SIG-M5 treated with dmso at 0.1 percent for 504 hours (cell line): ENCODE measurements around the gene FBXW8.
"Not testable (repeated sequence)": the region's sequence is repeated elsewhere in the genome, so short reads cannot be mapped to it uniquely, and the experiment has no call there.

Experiments used
- DNase-seq: peaks from one replicate; lab custom pipeline; 2025; ENCODE audit not compliant: unreplicated experiment; lab: John Stamatoyannopoulos, UW

The FBXW8 gene

GRCh38 chr12:117050060-117050459 is 139.3 kb downstream of the FBXW8 start:
- DNase-seq: no peak

- no peak for DNase-seq
These were observed 140.6 kb downstream of the FBXW8 start for GRCh38 chr12:117051380-117051779.

GRCh38 chr12:117052386-117053049 is 141.8 kb downstream of the FBXW8 start:
- no peak for DNase-seq

DNA sequence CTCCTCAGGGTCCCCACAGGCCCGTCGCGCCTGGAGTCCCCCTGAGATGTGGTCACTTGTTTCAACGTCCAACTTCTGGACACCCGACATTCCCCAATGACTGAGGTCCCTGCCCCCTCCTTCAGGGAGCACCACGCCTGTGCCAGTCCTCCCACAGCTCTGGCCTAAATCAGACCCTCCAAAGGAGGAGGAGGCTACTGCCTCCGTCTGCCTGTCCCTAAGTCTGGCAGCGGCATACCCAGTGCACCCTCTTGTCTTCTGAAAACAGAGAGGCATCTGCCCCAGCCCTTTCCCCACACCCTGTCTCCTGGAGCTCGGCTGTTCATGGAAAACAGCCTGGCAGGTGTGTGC is 142.3 kb downstream of the FBXW8 start:
- DNase-seq: no peak

DNA sequence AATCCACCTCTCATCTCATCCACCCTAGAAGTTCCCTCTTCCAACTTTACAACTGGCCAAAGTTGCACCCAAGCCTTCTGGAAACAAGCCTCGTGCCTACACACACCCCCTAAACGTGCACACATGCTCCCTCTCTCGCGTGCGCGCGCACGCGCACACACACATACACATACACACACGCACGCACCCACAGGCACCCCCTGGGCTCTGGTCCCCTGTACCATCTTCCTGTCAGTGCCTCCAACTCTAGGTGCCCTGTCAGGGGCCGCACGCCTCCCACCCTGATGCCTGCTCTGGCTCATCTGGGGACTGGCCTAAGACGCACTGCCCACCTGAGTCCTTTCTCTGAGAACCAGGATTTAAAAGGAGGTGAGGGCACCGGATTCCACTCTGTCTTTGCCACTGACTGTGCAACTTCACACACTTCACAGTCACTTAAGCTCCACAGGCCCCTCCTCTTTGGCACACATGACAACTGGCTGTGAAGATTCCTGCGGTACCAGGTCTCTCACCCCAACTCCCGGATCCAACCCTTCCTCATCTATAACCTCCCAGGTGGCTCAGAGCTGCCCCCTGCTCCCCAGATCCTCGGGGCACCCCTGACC is 142.9 kb downstream of the FBXW8 start:
- no peak for DNase-seq

GRCh38 chr12:117054279-117054678 is 143.5 kb downstream of the FBXW8 start:
- no peak for DNase-seq

DNA sequence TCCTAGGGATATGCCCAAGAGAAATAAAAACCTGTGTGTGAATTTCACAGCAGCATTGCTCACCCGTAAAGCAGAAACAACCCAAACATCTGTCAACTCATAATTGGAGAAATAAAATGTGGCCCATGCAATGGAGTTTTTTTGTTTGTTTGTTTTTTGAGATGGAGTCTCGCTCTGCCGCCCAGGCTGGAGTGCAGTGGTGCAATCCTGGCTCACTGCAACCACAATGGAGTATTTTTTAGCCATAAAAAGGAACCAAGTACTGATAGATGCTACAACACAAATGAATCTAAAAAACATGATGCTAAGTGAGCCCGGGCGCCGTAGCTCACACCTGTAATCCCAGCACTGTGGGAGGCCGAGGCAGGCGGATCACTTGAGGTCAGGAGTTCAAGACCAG is 146.9 kb downstream of the FBXW8 start:
- DNase-seq: not testable (repeated sequence)

DNA sequence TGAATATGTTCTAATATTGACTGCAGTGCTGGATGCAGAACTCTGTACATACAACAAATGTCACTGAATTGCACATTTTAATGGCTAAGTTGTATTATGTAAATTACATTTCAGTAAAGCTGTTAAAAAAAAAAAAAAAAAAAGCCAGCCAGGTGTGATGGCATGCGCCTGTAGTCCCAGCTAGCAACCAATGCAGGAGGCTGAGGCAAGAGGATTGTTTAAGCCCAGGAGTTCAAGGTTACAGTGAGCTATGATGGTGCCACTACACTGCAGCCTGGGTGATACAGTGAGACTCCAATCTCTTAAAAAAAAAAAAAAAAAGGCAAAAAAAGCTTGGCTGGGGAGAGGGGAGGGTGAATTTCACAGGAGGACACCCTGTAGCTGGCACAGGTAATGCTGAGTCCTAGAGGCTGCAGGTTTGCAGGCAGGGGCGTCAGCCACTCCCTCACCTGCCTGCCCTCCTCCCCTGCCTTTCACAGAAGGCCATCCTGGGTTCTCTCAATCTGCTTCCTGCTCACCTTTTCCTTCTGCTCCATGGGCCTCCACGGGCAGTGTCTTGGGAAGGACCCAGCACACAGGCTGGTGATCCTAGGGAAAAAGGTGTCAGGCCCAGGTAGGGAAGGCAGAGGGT is 147.8 kb downstream of the FBXW8 start:
- no peak for DNase-seq

GRCh38 chr12:117059156-117059555 is 148.4 kb downstream of the FBXW8 start:
- DNase-seq: no peak

DNA sequence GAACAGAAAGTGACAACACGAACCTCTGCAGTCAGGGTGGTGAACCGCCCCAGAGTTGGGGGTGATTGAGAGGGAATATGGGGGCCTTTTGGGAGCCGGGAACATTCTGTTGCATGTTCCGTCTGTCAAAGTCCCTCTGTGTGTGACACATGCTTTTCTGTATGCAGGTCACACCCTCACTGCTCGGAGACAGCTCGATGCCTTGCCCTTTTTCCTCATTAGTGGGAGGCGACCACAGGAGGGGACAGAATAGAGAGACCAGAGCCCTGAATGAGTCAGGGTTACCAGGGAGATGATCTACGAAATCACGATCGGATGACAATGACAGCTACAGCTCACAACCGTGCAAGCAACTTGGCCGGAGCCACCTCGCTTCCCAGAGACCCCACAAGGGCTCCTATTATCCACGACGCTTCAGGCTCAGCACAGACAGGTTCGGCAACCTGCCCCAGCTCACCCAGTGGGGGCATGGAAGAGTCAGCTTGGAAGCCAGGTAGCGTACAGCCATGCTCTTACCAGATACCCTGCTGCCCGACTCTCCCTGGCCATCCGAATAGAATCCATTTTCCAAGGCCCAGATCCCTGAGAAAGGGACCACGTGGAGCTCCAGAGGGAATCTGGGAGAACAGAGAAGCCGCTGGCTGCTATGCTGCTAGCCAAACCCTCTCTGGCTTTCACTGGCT is 149.6 kb downstream of the FBXW8 start:
- DNase-seq: no peak

GRCh38 chr12:117060929-117061305 is 150.2 kb downstream of the FBXW8 start:
- DNase-seq: no peak

GRCh38 chr12:117061555-117062079 is 150.9 kb downstream of the FBXW8 start:
- DNase-seq: no peak

DNA sequence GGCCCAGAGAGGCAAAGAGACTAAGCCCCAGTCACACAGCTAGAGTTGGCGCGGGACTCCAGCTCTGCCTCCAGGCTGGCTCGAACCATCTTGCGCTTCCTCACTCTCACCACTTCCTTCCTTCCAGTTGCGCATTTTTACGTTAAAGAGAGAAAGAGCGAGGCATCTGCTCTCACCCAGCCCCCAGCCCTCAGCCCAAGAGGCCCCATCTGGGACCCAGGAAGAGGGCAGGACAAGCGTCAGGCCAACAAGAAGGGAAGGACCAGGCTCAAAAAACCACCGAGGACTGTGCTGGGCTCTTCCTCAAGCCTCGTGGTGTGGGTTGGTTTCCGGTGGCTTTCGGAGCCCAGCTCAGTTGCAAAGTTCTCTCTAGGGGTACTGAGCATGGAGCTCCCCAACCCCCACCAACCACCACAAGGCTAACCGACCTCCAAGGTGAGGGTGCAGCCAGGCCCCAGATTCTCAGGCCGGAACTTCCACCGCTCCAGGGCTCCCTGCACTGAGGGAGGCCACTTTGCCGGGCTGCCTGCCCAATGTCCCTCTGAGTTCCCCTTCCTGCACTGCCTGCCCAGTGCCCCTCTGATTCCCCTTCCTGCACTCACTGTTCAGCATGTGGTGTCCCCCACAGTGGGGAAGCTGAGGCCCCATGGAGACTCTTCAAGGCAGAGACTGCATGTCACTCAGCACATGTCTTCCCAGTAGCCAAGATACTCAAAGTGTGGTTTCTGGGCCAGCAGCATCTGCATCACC is 152.6 kb downstream of the FBXW8 start:
- peak; percentile 97 for DNase-seq

- no peak for DNase-seq
These were observed 153.3 kb downstream of the FBXW8 start for GRCh38 chr12:117064049-117064448.

DNA sequence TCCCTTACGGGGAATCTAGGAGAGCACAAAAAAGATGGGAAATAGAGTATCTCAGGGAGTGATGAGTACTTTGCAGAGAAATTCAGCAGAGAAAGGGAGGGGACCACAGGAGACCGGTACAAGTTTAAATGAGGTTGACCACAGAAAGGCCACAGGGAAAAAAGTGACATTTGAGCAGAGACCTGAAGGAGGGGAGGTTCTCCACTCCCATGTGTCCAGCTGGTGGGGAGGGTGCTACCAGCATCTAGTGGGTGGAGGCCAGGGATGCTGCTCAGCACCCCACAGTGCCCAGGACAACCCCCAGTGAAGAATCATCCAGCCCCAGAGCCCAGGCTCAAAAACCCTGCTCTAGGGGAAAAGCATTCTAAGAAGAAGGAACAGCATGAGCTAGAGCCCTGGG is 153.8 kb downstream of the FBXW8 start:
- no peak for DNase-seq

GRCh38 chr12:117067016-117067415 is 156.3 kb downstream of the FBXW8 start:
- peak; percentile 63 for DNase-seq

DNA sequence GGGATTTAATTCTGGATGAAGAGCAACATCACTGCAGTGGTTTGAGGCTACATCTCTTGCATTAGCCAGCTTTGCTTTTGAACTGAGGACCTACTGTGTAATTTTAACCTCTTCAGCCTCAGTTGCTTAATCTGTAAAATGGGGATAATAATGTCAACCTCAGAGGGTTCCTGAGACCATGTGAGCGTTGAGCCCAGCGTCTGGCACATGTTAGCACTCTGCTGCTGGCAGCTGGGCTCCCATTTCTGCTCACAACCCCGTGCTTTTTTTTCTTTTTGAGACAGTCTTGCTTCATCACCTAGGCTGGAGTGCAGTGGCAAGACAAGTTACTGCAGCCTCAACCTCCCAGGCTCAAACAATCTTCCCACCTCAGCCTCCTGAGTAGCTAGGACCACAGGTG is 156.9 kb downstream of the FBXW8 start:
- DNase-seq: peak; percentile 43

DNA sequence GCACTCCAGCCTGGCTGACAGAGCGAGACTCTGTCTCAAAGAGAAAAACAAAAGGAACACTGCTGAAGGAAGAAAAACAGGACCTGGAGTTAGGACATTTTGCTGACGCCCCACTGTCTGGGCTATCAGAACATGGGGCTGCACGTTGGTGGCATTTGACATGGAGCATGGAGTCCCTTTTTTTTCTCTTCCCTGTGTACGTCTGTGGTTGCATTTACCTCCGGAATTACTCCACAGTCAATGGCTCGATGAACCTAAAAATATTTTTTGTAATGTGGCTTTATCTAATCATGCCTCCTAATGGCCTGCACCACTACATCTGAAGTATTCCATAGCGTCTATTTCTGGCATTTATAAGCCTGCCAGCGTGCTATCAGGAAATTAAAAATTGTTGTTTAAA is 157.7 kb downstream of the FBXW8 start:
- no peak for DNase-seq

DNA sequence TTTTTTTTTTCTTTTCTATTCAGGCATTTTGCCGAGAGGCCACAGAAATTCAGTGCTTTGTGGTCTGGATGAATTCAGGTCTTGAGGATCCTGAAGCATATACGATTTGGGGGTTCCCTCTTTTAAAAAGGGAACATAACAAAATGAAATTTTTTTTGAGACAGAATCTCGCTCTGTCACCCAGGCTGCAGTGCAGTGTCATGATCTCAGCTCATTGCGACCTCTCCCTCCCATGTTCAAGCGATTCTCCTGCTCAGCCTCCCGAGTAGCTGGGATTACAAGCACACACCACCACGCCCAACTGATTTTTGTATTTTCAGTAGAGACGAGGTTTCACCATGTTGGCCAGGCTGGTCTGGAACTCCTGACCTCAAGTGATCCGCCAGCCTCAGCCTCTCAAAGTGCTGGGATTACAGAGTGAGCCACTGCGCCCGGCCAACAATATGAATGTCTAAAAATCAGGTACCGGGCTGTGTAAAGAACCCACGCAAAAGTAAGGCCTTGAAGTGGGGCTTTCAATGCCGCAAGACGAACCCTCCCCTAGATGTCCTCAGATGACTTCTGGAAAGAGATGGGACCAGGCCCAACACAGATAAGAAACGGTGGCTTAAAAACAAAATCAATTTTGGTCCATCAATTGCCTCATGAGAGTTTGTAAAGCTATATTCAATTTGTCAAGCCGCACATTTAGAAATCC is 158.5 kb downstream of the FBXW8 start:
- no peak for DNase-seq
